Measurements from ENCODE around the gene FLYWCH1. TPM values are rescaled to one million over a fixed set of nuclear protein-coding genes. Genes with fewer than 3 reads are reported as not detected.

FLYWCH1 gene
- total and polyA plus RNA-seq, 9 of the 15 experiments (the other 6 are each of a cell fraction or from before 2014, with no cell fraction given) = 0.18 to 33.6 (median 11.3) TPM

DNA sequence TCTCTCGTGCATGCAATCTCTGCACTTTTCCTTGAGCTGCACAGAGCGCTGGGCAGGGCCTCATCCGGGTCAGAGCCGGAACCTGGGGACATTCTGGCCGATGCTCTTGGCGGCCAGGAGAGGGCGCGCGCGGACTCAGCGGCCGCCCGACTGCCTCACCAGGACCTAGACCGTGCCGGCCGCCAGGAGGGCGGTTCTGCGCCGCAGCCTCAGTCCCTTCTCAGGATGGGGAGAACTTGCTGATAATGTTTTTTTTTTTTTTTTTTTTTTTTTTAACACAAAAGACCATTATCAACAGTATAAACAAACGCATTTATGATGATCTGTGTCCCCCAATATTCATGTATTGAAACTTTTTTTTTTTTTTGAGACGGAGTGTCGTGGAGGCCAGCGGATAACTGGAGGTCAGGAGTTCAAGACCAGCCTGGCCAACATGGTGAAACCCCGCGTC is 36.8 kb upstream of the FLYWCH1 start (continued):
- TF ChIP-seq ATF1 (CRISPR knock-in tag; IDR thresholded peaks at IDR 0.05) (no peak), ATF1 (tag; IDR thresholded peaks at IDR 0.05) (no peak), POLR2A (conservative IDR thresholded peaks at IDR 0.05) (no peak), CBX3 (IDR thresholded peaks at IDR 0.05; ENCODE audit: borderline replicate concordance in 1 of 2, low read length in 2 of 2) (0 out of 3 replicates have a peak, but pooled peaks of 1 of the 2 experiments have one; percentile 59), TEAD2 (tag; IDR thresholded peaks at IDR 0.05) (no peak), HLTF (IDR thresholded peaks at IDR 0.05) (no peak), PYGO2 (tag; IDR thresholded peaks at IDR 0.05) (no peak), ZKSCAN3 (CRISPR knock-in tag; IDR thresholded peaks at IDR 0.05) (no peak), MAZ (CRISPR knock-in tag; conservative IDR thresholded peaks at IDR 0.05 in 1 of 2, IDR thresholded peaks at IDR 0.05 in 1 of 2) (peak in 1 of 2 experiments; percentile 58; a peak in 1 of 4 replicates), SREBF1 (IDR thresholded peaks at IDR 0.05; ENCODE audit: borderline replicate concordance, low read depth, low read length) (no peak), CREB1 (IDR thresholded peaks at IDR 0.05) (no peak), CREB1 (CRISPR knock-in tag; IDR thresholded peaks at IDR 0.05) (peak; percentile 35; the same call in 1 of the 2 replicates), GATA2 (CRISPR knock-in tag; IDR thresholded peaks at IDR 0.05) (no peak), ETV5 (CRISPR knock-in tag; IDR thresholded peaks at IDR 0.05; ENCODE audit: low read depth) (peak; percentile 39; the same call in 1 of the 2 replicates), ZNF174 (CRISPR knock-in tag; IDR thresholded peaks at IDR 0.05) (no peak), PTBP1 (IDR thresholded peaks at IDR 0.05; ENCODE audit: low read depth, low read length) (no peak), NR2C2 (CRISPR knock-in tag; IDR thresholded peaks at IDR 0.05) (no peak), NR2C2 (tag; IDR thresholded peaks at IDR 0.05) (peak; percentile 47; the same call in 1 of the 2 replicates), RBM22 (IDR thresholded peaks at IDR 0.05; ENCODE audit: low read depth, low read length, poor library complexity, severe bottlenecking) (no peak), LCOR (CRISPR knock-in tag; IDR thresholded peaks at IDR 0.05) (peak; percentile 62; the same call in 1 of the 2 replicates), SMC3 (conservative IDR thresholded peaks at IDR 0.05; ENCODE audit: insufficient read depth, low read depth, low read length) (peak; percentile 85), HOXB6 (CRISPR knock-in tag; IDR thresholded peaks at IDR 0.05; ENCODE audit: borderline replicate concordance) (no peak), KAT7 (CRISPR knock-in tag; IDR thresholded peaks at IDR 0.05; ENCODE audit: borderline replicate concordance) (no peak), ZNF766 (CRISPR knock-in tag; conservative IDR thresholded peaks at IDR 0.05) (no peak)
- TF ChIP-seq, protein P1, sequence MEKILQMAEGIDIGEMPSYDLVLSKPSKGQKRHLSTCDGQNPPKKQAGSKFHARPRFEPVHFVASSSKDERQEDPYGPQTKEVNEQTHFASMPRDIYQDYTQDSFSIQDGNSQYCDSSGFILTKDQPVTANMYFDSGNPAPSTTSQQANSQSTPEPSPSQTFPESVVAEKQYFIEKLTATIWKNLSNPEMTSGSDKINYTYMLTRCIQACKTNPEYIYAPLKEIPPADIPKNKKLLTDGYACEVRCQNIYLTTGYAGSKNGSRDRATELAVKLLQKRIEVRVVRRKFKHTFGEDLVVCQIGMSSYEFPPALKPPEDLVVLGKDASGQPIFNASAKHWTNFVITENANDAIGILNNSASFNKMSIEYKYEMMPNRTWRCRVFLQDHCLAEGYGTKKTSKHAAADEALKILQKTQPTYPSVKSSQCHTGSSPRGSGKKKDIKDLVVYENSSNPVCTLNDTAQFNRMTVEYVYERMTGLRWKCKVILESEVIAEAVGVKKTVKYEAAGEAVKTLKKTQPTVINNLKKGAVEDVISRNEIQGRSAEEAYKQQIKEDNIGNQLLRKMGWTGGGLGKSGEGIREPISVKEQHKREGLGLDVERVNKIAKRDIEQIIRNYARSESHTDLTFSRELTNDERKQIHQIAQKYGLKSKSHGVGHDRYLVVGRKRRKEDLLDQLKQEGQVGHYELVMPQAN (IDR thresholded peaks at IDR 0.05; ENCODE audit: borderline replicate concordance) = no peak
- TF ChIP-seq, protein P2, sequence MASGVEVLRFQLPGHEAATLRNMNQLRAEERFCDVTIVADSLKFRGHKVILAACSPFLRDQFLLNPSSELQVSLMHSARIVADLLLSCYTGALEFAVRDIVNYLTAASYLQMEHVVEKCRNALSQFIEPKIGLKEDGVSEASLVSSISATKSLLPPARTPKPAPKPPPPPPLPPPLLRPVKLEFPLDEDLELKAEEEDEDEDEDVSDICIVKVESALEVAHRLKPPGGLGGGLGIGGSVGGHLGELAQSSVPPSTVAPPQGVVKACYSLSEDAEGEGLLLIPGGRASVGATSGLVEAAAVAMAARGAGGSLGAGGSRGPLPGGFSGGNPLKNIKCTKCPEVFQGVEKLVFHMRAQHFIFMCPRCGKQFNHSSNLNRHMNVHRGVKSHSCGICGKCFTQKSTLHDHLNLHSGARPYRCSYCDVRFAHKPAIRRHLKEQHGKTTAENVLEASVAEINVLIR (CRISPR knock-in tag; IDR thresholded peaks at IDR 0.05) = no peak
- TF ChIP-seq, protein P3, sequence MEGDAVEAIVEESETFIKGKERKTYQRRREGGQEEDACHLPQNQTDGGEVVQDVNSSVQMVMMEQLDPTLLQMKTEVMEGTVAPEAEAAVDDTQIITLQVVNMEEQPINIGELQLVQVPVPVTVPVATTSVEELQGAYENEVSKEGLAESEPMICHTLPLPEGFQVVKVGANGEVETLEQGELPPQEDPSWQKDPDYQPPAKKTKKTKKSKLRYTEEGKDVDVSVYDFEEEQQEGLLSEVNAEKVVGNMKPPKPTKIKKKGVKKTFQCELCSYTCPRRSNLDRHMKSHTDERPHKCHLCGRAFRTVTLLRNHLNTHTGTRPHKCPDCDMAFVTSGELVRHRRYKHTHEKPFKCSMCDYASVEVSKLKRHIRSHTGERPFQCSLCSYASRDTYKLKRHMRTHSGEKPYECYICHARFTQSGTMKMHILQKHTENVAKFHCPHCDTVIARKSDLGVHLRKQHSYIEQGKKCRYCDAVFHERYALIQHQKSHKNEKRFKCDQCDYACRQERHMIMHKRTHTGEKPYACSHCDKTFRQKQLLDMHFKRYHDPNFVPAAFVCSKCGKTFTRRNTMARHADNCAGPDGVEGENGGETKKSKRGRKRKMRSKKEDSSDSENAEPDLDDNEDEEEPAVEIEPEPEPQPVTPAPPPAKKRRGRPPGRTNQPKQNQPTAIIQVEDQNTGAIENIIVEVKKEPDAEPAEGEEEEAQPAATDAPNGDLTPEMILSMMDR (IDR thresholded peaks at IDR 0.05 in 2 of 3, conservative IDR thresholded peaks at IDR 0.05 in 1 of 3; ENCODE audit: insufficient read depth in 2 of 3, low read depth in 1 of 3, low read length in 3 of 3) = peak; percentile 97 to 99 (median 98)

All from K562 (cell line).